ENCODE data around the gene PSMB7.

DNA sequence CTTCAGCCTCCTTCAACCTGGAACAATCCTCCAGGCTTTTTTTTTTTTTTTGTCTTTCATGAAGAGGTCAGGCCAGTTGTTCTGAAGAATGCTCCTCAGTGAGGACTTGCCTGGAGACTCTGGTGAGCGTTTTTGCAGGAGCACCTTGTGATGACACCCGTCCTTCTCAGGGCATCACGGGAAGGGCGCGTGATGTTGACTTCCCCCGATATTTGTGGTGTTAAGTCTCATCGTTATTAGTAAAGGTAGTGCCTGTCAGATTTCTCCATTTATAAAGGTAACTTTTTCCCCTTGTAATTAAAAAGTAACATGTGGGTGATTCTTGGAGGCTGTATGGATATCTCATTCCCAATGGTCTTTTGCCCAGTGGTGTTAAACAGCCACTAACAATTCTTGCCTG, 11.1 kb upstream of the PSMB7 start:
- TF ChIP-seq, protein P1, sequence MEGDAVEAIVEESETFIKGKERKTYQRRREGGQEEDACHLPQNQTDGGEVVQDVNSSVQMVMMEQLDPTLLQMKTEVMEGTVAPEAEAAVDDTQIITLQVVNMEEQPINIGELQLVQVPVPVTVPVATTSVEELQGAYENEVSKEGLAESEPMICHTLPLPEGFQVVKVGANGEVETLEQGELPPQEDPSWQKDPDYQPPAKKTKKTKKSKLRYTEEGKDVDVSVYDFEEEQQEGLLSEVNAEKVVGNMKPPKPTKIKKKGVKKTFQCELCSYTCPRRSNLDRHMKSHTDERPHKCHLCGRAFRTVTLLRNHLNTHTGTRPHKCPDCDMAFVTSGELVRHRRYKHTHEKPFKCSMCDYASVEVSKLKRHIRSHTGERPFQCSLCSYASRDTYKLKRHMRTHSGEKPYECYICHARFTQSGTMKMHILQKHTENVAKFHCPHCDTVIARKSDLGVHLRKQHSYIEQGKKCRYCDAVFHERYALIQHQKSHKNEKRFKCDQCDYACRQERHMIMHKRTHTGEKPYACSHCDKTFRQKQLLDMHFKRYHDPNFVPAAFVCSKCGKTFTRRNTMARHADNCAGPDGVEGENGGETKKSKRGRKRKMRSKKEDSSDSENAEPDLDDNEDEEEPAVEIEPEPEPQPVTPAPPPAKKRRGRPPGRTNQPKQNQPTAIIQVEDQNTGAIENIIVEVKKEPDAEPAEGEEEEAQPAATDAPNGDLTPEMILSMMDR (IDR thresholded peaks at IDR 0.05; ENCODE audit: low read length) = no peak
- TF ChIP-seq EZH2 (optimal IDR thresholded peaks at IDR 0.05; ENCODE audit: low read depth, low read length) = no peak

All from MM.1S (cell line).